Activated CD8-positive, alpha-beta memory T cell treated with anti-CD3 and anti-CD28 coated beads, Interleukin-2, amount 10 ng/mL, durations not matched to agents 7 days and 5 days (primary cell): ENCODE measurements around the gene PLSCR4. TPM values are rescaled to one million over a fixed set of nuclear protein-coding genes. Genes with fewer than 3 reads are reported as not detected.

Experiments
- total RNA-seq, 2 experiments: library from RNA; stranded (reverse); gene quantifications; one replicate each; pipeline ENCODE4 v1.2.3, GENCODE V29; 2021

The PLSCR4 gene
- total RNA-seq, 2 experiments from 2014 or later = not detected

Other genes starting within 250 kb of the PLSCR4 start
- gene PLOD2, start 89.9 kb downstream of the PLSCR4 start, total RNA-seq = 1 to 10 TPM in 1 of 2 experiments, under 1 TPM in 1; 0.20 to 1.2 TPM
- gene PLSCR2, start 218.5 kb upstream of the PLSCR4 start, total RNA-seq = not detected